GM12874 (cell line): Measurements from ENCODE around the gene SLC7A6OS.

Experiments used
- CTCF ChIP-seq: IDR thresholded peaks from 2 replicates; pipeline ENCODE4 v1.5.1; 2011; ENCODE audit warnings: low read depth, mild to moderate bottlenecking, control low read depth, low read length, moderate library complexity; ENCODE audit not compliant: insufficient read depth

Gene SLC7A6OS

GRCh38 chr16:68287276-68288251, 23.2 kb downstream of the SLC7A6OS start:
- TF ChIP-seq CTCF: no peak

GRCh38 chr16:68286153-68287074, 24.3 kb downstream of the SLC7A6OS start:
- TF ChIP-seq CTCF: no peak

- TF ChIP-seq CTCF: no peak
Measured at GRCh38 chr16:68285683-68286082, 25.1 kb downstream of the SLC7A6OS start.

GRCh38 chr16:68284847-68285246, 25.9 kb downstream of the SLC7A6OS start:
- no peak for TF ChIP-seq CTCF

- no peak for TF ChIP-seq CTCF
Measured at GRCh38 chr16:68283801-68284598, 26.7 kb downstream of the SLC7A6OS start.

GRCh38 chr16:68283346-68283745, 27.4 kb downstream of the SLC7A6OS start:
- no peak for TF ChIP-seq CTCF
